GM19463 (cell line): ENCODE measurements around the gene ZNF24.
A peak's percentile ranks its signal among the peaks of the same experiment; 100 is the strongest.

ENCODE experiments used
- ATAC-seq: cut with Tn5 transposase; IDR thresholded peaks from one replicate; pipeline ENCODE4 v1.9.1; 2021; ENCODE audit warnings: mild to moderate bottlenecking, moderate library complexity; ENCODE audit not compliant: unreplicated experiment

Gene ZNF24

DNA sequence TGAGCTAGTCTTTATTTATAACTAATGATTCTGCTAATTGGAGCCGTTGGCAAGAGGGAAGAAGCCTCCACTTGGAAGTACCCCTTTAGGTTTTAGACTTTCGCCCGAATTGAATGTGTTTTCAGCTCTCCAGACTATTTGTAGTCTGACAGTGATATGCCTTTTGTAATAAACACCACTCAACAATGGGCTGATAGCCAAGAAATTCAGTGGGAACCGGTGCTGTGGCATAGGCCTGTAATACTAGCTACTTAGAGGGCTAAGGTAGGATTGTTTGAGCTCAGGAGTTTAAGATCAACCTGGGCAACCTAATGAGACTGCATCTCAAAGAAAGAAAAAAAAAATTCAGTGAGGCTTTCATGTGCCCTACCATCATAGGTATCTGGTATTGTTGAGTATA, 40.6 kb downstream of the ZNF24 start:
- no peak for ATAC-seq

DNA sequence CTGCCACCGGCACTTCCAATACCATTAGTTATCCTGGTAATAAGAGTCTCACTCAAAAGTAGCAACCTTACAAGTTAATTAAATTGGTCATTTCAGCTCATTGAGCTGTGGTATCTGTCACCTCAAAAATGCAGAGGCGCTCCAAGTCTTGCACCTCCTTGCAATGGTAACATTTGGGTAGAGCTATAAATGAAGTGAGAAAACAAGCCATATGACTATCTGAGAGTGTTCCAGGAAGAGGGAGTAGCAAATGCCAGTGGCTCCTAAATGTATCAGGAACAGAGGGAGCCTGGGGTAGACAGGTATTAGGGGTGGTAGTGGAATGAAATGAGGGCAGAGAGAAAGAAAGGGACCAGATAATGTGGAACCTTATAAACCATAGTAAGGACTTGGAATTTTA, 48.2 kb downstream of the ZNF24 start:
- ATAC-seq, result no peak

DNA sequence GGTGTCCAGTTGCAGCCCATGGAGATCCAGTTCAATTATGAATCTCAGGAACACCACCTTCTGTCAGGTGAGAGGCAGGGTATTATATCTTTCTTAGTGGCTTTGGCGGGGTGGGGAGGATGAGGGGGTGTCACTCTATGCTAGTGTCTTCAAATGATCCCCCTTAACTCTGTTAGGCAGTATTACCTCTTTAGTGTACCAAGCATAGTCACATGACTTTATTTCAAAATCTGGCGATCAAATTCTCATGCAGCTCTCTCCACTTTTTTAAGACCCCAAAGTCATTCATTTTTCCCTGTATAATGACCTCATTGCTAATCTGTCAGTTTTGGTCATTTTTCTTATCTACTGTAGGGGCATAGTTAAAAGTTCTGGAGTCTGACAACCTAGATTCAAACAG, 53.1 kb downstream of the ZNF24 start:
- ATAC-seq, result no peak

DNA sequence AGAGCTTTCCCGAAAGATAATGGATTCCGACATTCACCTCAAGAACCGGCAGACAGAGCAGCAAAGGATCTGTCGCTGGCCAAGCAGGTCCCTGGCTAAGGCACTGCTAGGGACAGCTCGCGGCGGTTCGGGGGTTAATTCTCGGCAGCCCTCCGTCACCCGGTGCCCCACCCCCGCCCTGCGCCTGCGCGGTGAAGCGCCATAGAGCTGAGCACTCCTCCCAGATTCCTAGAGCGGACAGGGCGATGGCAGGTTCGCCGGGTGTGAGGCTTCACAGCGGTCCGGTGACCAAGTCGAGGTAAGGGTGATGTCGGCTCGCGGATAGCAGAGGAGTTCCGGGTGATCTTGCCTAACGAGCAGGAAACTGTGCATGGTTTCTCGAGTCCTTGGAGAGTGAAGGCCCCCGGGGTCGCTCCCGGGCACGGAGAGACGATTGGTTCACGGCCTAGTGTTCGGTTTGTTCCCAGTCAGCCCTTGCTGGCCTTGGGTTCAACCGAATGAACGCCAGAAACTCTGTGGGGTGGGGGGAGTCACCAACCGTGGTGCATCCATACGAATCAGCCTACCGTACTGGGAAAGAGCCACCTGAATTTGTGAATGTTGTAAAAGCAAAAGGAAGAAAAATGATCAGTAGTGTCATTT, 54.0 kb downstream of the ZNF24 start, which contains the start of gene ZSCAN30:
Gene ZSCAN30, minus strand, starts transcription at position 136 of the 642 bp plus-strand sequence. CDS start 25,877 bp downstream, outside the sequence.
- ATAC-seq, result peak; percentile 94

DNA sequence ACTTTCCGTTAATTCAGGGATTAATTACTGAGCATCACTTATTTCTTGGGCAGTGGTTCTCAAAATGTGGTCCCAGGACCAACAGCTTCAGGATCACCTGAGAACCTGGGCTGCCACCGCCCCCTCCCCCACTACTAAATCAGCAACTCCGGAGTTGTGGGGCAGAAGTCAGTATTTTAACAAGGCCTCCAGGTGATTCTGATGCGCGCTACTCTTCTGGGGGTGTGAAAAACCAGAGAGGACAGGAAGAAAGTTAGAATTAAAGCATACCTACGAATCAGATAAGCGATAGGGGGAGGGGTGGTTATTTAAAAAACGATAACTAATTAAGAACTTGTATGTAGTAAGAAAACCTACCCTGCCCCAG, 54.5 kb downstream of the ZNF24 start:
- peak; percentile 24 for ATAC-seq

DNA sequence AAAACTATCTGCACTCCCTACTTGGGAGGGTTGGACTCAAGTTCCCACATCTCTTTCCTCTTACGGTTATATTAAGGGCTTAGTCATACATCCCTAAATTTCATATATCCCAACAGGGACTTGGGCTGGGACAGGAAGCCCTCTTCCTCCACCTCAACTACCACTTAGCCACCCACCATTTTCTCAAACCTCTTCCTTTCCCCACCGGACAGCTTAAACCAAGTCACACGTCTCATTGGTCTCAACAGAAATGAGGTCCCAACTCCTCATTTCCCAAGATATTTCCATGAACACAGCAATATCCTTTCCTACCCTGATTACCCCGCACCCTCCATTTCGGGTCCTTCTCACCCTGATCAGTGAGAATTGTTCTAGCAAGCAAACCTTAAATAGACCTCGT, 54.9 kb downstream of the ZNF24 start:
- no peak for ATAC-seq

DNA sequence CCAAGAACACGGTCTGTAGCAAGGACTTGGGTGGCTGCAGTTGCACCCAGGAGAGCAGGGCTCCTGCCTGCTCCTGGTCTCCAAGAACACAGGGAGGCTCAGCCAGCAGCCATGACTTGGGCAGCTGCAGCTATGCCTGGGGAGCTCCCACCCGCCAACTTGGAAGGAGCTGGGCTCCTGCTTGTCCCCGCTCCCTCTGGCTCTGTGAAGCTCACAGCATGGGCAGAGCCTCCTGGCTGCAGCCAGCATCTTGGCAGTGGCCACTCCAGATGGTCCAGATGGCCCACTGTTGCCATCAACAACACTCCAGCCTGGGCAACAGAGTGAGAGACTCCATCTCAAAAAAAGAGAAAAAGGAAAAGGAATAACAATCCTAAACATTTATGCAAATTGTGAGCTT, 59.4 kb downstream of the ZNF24 start:
- no peak for ATAC-seq

DNA sequence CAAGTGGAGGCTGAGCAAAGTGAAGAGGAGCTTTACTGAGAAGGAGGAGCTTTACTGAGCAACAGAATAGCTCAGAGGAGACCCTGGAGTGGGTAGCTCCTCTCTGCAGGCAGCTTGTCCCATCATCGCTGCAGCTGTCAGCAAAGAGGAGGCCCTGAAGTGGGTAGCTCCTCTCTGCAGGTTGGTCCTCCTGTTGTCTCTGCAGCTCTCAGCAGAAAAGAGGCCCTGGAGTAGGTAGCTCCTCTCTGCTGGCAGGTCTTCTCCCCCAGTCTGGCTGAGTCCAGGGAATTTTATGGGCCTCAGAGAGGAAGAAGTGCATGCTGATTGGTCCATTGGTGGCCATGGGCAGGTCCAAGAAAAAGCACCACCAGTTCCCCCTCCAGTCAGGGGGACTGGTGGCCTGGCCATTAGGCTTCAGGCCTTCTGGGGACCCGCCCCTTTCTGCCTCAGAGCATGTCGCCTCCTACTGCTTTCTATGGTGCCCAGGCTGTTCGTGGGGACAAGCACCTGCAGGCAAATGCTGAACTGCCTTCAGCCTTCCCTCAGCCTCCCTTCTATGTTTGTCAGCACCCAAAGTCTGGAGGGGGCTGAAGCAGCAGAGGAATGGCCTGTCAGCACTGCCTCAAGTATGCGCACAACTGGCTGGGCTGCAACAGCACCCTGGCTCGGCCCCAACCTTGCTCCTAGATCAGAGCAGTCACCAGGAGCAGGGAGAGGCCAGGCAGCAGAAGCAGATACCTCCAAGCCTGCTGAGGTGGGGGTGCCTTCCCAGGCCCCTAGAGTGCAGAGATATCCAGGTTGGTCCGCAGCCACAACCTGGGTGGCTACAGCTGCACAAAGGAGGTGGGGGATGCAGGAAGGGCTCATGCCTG, 60.1 kb downstream of the ZNF24 start:
- ATAC-seq, result no peak

DNA sequence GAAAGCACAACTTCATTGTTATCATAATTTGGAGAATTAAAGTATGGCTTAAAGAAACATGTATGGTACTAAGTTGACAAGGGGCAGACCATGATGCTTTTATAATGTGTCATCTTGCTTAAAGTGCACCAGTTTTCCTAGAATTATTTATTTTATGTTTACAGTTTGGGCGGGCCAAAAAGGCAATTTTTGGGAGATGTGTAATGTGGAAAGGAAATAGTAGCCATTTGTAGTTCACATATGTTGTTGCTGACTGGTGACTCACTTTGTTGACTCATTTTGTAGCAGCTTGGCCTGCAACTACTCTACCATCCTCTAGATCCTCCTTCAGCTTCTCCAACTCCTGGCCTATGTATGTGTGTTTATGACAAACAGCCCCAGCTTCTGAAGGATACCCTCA, 61.9 kb downstream of the ZNF24 start:
- ATAC-seq, result no peak
